Thymus (tissue), 11 donors: Measurements from ENCODE around the gene IGFBP2. TPM values are rescaled to one million over a fixed set of nuclear protein-coding genes. Genes with fewer than 3 reads are reported as not detected.

Experiments
- DNase-seq, 9 donors: peaks; one replicate each; pipeline ENCODE4 v3.0.0-alpha.2; 2013; ENCODE audit warnings: low spot score in 9 of 9, low read depth in 6 of 9, missing footprints in 1 of 9
- H3K27ac ChIP-seq, 2 donors: one replicate each; pipeline ENCODE4 v1.5.1; 2013; ENCODE audit warnings: control low read depth in 1 of 2, low read depth in 1 of 2, low read length in 1 of 2, mild to moderate bottlenecking in 1 of 2, moderate library complexity in 1 of 2
- H3K27me3 ChIP-seq, 2 donors: one replicate each; pipeline ENCODE4 v1.5.1; 2013; ENCODE audit warnings: low read length in 1 of 2; ENCODE audit not compliant: control insufficient read depth in 2 of 2, insufficient read depth in 1 of 2
- H3K36me3 ChIP-seq, 2 donors: one replicate each; pipeline ENCODE4 v1.5.1; 2013; ENCODE audit warnings: low read length in 1 of 2, mild to moderate bottlenecking in 1 of 2, moderate library complexity in 1 of 2; ENCODE audit not compliant: control insufficient read depth in 2 of 2, insufficient read depth in 2 of 2
- H3K4me1 ChIP-seq, 2 donors: one replicate each; pipeline ENCODE4 v1.5.1; 2013; ENCODE audit warnings: low read length in 2 of 2; ENCODE audit not compliant: control insufficient read depth in 2 of 2, insufficient read depth in 2 of 2
- H3K4me3 ChIP-seq, 2 donors: one replicate each; pipeline ENCODE4 v1.5.1; 2013; ENCODE audit warnings: low read length in 2 of 2, control low read depth in 1 of 2, mild to moderate bottlenecking in 1 of 2
- H3K9me3 ChIP-seq, 2 donors: one replicate each; pipeline ENCODE4 v1.5.1; 2013; ENCODE audit warnings: low read length in 1 of 2, mild to moderate bottlenecking in 1 of 2; ENCODE audit not compliant: control insufficient read depth in 2 of 2, insufficient read depth in 1 of 2
- WGBS: extraction: QIAGEN DNeasy Blood & Tissue Kit; methylation state at CpG from one replicate; pipeline ENCODE4 v1.1.7; 2013; 5-methylcytosine and 5-hydroxymethylcytosine counted together
- polyA plus RNA-seq: library from polyadenylated mRNA; stranded (reverse); fragments of 200-250 nt; gene quantifications from one replicate; pipeline ENCODE4 v1.2.3, GENCODE V29; 2013
- total RNA-seq: library from RNA; stranded (reverse); fragments of 120-200 nt; gene quantifications from one replicate; pipeline ENCODE4 v1.2.4, GENCODE V29; 2013
- donor health status: healthy.

The IGFBP2 gene
- total and polyA plus RNA-seq, 2 donors: 111 to 189 TPM

DNA sequence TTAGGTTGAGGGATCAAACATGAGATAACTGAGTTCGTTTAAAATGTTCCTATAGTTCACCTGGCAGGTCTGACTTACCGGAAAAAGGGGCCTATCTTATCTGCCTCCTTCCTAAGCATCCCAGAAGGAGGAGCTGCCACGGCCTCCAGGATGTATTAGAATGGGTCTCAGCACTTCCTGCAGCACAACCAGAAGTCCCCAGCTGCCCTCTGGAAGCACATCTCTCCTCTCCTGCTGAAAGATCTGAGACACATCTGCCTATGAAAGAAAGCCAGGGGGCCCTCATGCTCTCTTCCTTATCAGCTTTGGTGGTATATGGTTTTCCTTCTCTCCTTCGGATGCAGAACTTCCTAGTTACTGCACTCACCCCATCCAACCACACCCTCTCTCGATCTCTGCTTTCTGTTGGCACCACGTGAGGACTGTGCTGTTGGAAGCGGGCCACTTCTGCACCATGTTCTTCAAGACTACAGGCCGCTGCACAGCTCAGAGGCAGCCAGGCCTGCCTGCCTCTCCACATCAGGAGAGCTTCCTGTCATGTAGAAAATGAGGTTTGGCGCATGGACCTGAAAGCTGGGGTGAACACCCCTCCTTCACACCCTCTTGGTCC is 55.6 kb downstream of the IGFBP2 start:
- 84% methylated on average over 9 of the region's 9 CpGs for WGBS
- DNase-seq: no peak
- Histone ChIP-seq H3K4me1 (peaks cover 5 to 37% of the 10 kb centered on the region in 2 donors), H3K4me3 (no peak overlapping the region), H3K27me3 (peaks cover 6 to 42% of the 10 kb centered on the region in 2 donors), H3K9me3 (no peaks in the 10 kb centered on the region), H3K27ac (no peak overlapping the region), H3K36me3 (no peaks in the 10 kb centered on the region)

DNA sequence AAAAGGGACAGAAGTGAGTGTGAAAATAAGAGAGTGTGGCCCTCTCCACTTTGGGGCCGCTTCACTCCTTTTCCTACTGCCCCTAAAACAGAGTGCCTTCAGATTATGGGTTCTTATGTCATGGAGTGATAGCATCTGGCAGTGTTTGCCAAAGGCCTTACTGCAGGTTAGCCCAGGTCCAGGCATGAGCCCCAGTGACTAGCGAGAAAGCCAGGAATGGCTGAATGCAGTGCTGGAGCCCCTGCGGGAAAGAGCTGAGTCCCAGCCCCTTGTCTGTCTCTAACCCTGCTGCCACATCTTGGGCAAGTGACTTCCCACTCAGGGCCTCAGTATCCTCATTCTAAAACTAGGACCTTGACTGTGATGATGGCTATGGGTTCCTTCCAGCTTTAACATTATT is 56.2 kb downstream of the IGFBP2 start:
- no peak overlapping the region for H3K27ac ChIP-seq
- no peaks in the 10 kb centered on the region for H3K36me3 ChIP-seq
- no peaks in the 10 kb centered on the region for H3K9me3 ChIP-seq
- WGBS: 95% methylated on average over 3 of the region's 3 CpGs
- DNase-seq: no peak
- H3K4me1 ChIP-seq: peaks cover 8 to 42% of the 10 kb centered on the region in 2 donors
- H3K4me3 ChIP-seq: no peak overlapping the region
- peaks cover 7 to 48% of the 10 kb centered on the region in 2 donors for H3K27me3 ChIP-seq

- WGBS: 42% methylated on average over 6 of the region's 6 CpGs
- Histone ChIP-seq H3K27ac (peak overlapping the region; percentile 37 to 57), H3K27me3 (peaks cover 9 to 58% of the 10 kb centered on the region in 2 donors), H3K36me3 (no peaks in the 10 kb centered on the region), H3K9me3 (peaks cover 0 to 4% of the 10 kb centered on the region in 2 donors), H3K4me1 (peaks cover 10 to 53% of the 10 kb centered on the region in 2 donors), H3K4me3 (no peak overlapping the region)
- no peak for DNase-seq
Observed at GRCh38 chr2:216690456-216690852, 57.2 kb downstream of the IGFBP2 start.

- Histone ChIP-seq H3K36me3 (no peaks in the 10 kb centered on the region), H3K27me3 (peaks cover 9 to 65% of the 10 kb centered on the region in 2 donors), H3K4me1 (peaks cover 10 to 59% of the 10 kb centered on the region in 2 donors), H3K9me3 (peaks cover 0 to 6% of the 10 kb centered on the region in 2 donors), H3K4me3 (no peak overlapping the region), H3K27ac (peak overlapping the region in 1 of 2 donors; percentile 58)
- 13% methylated on average over 23 of the region's 23 CpGs for WGBS
- DNase-seq: peak in 4 of 9 donors; percentile 28 to 65 (median 44)
Observed at GRCh38 chr2:216690853-216691741, 57.9 kb downstream of the IGFBP2 start.

DNA sequence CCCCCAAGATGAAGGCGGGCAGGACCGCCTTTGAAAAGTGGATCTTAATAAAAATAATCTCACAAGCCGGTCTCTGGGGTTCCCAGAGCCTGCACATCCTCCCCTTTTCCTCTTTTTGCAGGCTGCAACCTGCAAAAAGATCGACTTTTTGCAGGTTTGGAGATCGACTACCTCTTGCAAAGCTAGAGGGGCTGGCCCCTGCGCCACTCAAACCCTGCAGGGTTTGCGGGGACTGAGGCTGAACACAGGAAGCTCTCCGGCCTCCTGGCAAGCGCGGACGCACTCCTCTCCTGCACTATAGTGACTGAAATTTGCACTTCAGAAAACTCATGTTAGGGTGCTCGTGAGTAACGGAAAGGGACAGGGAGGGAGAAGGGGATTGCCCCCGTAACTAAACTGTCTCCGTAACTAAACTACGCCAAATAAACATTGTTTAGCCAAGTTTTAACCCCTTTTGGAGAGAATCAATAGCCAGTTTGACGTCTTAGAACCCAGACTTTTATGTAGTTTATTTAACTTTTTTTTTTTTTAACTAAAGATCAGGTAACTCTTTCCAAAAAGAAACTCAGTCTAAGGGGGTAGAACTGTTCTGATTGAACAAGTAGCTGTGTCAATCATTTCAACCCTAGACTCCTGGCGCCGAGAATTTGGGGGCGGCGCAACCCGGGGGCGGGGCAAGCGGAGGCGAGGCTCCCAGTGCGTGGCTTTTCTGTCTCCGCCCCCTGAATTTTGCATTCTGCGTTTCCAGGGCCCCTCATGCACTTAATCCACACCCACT is 59.6 kb downstream of the IGFBP2 start:
- Histone ChIP-seq H3K4me1 (peaks cover 10 to 65% of the 10 kb centered on the region in 2 donors), H3K27me3 (peaks cover 12 to 75% of the 10 kb centered on the region in 2 donors), H3K9me3 (peaks cover 0 to 6% of the 10 kb centered on the region in 2 donors), H3K27ac (peak overlapping the region; percentile 64 to 92), H3K4me3 (peak overlapping the region; percentile 52 to 78), H3K36me3 (no peaks in the 10 kb centered on the region)
- DNase-seq: peak in 8 of 9 donors; percentile 68 to 95 (median 88)
- WGBS: 1% methylated on average over 28 of the region's 28 CpGs

GRCh38 chr2:216693414-216694080 is 60.3 kb downstream of the IGFBP2 start:
- peak in 2 of 9 donors; percentile 23 to 55 for DNase-seq
- peaks cover 12 to 77% of the 10 kb centered on the region in 2 donors for H3K27me3 ChIP-seq
- peak overlapping the region; percentile 49 to 52 for H3K4me3 ChIP-seq
- peak overlapping the region in 1 of 2 donors; percentile 23 for H3K27ac ChIP-seq
- WGBS: 5% methylated on average over 15 of the region's 15 CpGs
- peaks cover 10 to 65% of the 10 kb centered on the region in 2 donors for H3K4me1 ChIP-seq
- H3K36me3 ChIP-seq: no peaks in the 10 kb centered on the region
- H3K9me3 ChIP-seq: peaks cover 0 to 6% of the 10 kb centered on the region in 2 donors

DNA sequence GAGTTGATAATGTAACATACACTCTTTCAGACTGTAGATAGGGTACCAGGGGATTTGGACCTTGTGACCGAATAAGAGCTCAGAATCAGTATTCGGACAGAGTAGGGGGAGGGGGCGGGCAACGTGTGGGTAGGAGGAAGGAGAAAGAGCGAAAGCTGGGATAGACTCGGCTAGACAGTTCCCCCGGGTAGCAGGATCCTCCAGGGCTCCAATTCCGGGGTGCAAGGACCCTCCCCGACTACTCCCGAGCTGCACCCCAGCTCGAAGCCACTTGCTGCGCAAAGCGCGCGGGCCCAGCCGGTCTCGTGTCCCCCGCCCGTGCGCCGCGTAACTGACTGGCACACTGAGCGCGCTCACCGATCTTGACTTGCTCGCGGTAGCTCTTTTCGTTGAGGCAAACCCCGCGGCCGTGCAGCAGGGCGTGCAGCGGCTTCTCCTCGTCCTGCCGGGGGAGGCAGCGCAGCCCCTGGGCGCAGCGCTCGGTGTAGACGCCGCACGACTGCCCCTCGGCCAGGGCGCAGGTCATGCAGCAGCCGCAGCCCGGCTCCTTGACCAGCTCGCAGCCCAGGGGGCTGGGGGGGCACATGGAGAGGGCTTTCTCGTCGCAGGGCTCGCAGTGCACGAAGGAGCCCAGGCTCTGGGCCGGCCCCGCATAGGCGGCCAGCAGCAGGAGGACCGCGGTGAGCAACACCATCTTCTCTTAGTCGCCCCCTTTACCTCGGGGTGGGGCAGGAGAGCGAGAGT is 61.0 kb downstream of the IGFBP2 start:
- peak overlapping the region; percentile 13 to 58 for H3K27ac ChIP-seq
- peaks cover 0 to 6% of the 10 kb centered on the region in 2 donors for H3K9me3 ChIP-seq
- peaks cover 10 to 60% of the 10 kb centered on the region in 2 donors for H3K4me1 ChIP-seq
- peak in 4 of 9 donors; percentile 56 to 78 (median 63) for DNase-seq
- peaks cover 12 to 74% of the 10 kb centered on the region in 2 donors for H3K27me3 ChIP-seq
- 1% methylated on average over 59 of the region's 59 CpGs for WGBS
- H3K36me3 ChIP-seq: no peaks in the 10 kb centered on the region
- peak overlapping the region; percentile 49 to 52 for H3K4me3 ChIP-seq

- H3K27ac ChIP-seq: no peak overlapping the region
- peak overlapping the region; percentile 49 to 52 for H3K4me3 ChIP-seq
- peaks cover 0 to 6% of the 10 kb centered on the region in 2 donors for H3K9me3 ChIP-seq
- DNase-seq: peak in 2 of 9 donors; percentile 13 to 40
- H3K36me3 ChIP-seq: no peaks in the 10 kb centered on the region
- peaks cover 10 to 59% of the 10 kb centered on the region in 2 donors for H3K4me1 ChIP-seq
- peaks cover 12 to 68% of the 10 kb centered on the region in 2 donors for H3K27me3 ChIP-seq
- 2% methylated on average over 10 of the region's 10 CpGs for WGBS
Observed at GRCh38 chr2:216694826-216695217, 61.6 kb downstream of the IGFBP2 start.
